H1 (cell line): ENCODE data around the gene FBXL14. TPM values are rescaled to one million over a fixed set of nuclear protein-coding genes. Genes with fewer than 3 reads are reported as not detected.

Experiments
- CTCF ChIA-PET: fragments of 300-600 bp; sonication (Branson Sonifier 250); formaldehyde crosslinking; loops from one replicate; lab custom pipeline; 2021; ENCODE audit not compliant: partially characterized antibody; lab: Charles Lee
- POLR2A ChIA-PET: fragments of 300-600 bp; sonication (Branson Sonifier 250); formaldehyde crosslinking; loops from one replicate; lab custom pipeline; 2021; ENCODE audit warnings: inconsistent platforms; ENCODE audit not compliant: partially characterized antibody; lab: Charles Lee
- DNase-seq, 2 experiments: peaks; one replicate each; pipeline versions ENCODE4 v3.0.0 to v3.0.0-alpha.2; 2010 to 2022; ENCODE audit warnings: low spot score in 2 of 2, low read depth in 1 of 2, mixed read lengths in 1 of 2
- FAIRE-seq: peaks from 2 replicates; lab custom pipeline; 2011; peaks lifted over from hg19 to GRCh38; lab: Jason Lieb, UNC
- H2AFZ ChIP-seq: 2 replicates; pipeline ENCODE4 v1.8.1; 2012; ENCODE audit warnings: low read length, inconsistent platforms
- H2AK5ac ChIP-seq: 2 replicates; pipeline ENCODE4 v1.6.1; 2013; ENCODE audit warnings: low read depth, low read length
- H2BK120ac ChIP-seq: replicated peaks from 2 replicates; pipeline ENCODE3; 2013; ENCODE audit warnings: low read depth, low read length, inconsistent platforms
- H2BK12ac ChIP-seq: 2 replicates; pipeline ENCODE4 v1.6.1; 2013; ENCODE audit warnings: low read depth, low read length
- H2BK15ac ChIP-seq: 2 replicates; pipeline ENCODE4 v1.6.1; 2013; ENCODE audit warnings: low read length
- H2BK20ac ChIP-seq: 2 replicates; pipeline ENCODE4 v1.6.1; 2013; ENCODE audit warnings: low read length
- H2BK5ac ChIP-seq: 2 replicates; pipeline ENCODE4 v1.6.1; 2013; ENCODE audit warnings: low read depth, low read length
- H3K14ac ChIP-seq: 2 replicates; pipeline ENCODE4 v1.6.1; 2013; ENCODE audit warnings: inconsistent platforms; ENCODE audit not compliant: insufficient read length
- H3K18ac ChIP-seq: 2 replicates; pipeline ENCODE4 v1.6.1; 2013; ENCODE audit warnings: low read length; ENCODE audit errors: extremely low read depth
- H3K23ac ChIP-seq: 2 replicates; pipeline ENCODE4 v1.6.1; 2013; ENCODE audit warnings: inconsistent platforms; ENCODE audit not compliant: insufficient read length
- H3K23me2 ChIP-seq: 2 replicates; pipeline ENCODE4 v1.6.1; 2013; ENCODE audit warnings: low read depth, low read length
- H3K27ac ChIP-seq: 2 replicates; pipeline ENCODE4 v1.6.1; 2011; ENCODE audit warnings: low read depth, low read length, inconsistent platforms
- H3K27me3 ChIP-seq, 4 experiments: replicated peaks in 1 of 4; 1 replicate in 1 of 4; 2 replicates in 3 of 4; pipeline versions ENCODE4 v1.6.1 to v1.8.1; 2011 to 2013; ENCODE audit warnings: low read length in 3 of 4, mild to moderate bottlenecking in 3 of 4, inconsistent platforms in 2 of 4, mixed read lengths in 2 of 4, moderate library complexity in 1 of 4; ENCODE audit not compliant: control insufficient read depth in 3 of 4, insufficient read depth in 3 of 4; ENCODE audit errors: extremely low read depth in 1 of 4
- H3K36me3 ChIP-seq, 4 experiments: 2 replicates each; pipeline versions ENCODE4 v1.6.1 to v1.8.1; 2011 to 2013; ENCODE audit warnings: mild to moderate bottlenecking in 4 of 4, low read length in 3 of 4, moderate library complexity in 2 of 4, control low read depth in 1 of 4, inconsistent platforms in 1 of 4; ENCODE audit not compliant: insufficient read depth in 4 of 4, control insufficient read depth in 2 of 4
- H3K4ac ChIP-seq: replicated peaks from 2 replicates; pipeline ENCODE3; 2013; ENCODE audit warnings: low read length, low read depth, mixed read lengths, inconsistent platforms; ENCODE audit not compliant: insufficient read length
- H3K4me1 ChIP-seq, 4 experiments: replicated peaks in 1 of 4; 1 replicate in 1 of 4; 2 replicates in 3 of 4; pipeline versions ENCODE4 v1.6.1 to v1.8.1; 2011 to 2013; ENCODE audit warnings: low read length in 3 of 4, inconsistent platforms in 2 of 4, mixed read lengths in 1 of 4; ENCODE audit not compliant: insufficient read depth in 4 of 4, control insufficient read depth in 3 of 4
- H3K4me2 ChIP-seq, 2 experiments: 2 replicates each; pipeline versions ENCODE4 v1.6.1 to v1.8.1; 2011 to 2013; ENCODE audit warnings: low read depth in 2 of 2, low read length in 2 of 2, control low read depth in 1 of 2, inconsistent platforms in 1 of 2, mild to moderate bottlenecking in 1 of 2; ENCODE audit not compliant: insufficient read depth in 1 of 2
- H3K4me3 ChIP-seq, 4 experiments: fragments of 200-600, 300-600 bp in 1 of 4; sonication (generic), shearing (Covaris generic), sonication (Bioruptor Twin) in 1 of 4; 2 replicates each; pipeline versions ENCODE4 v1.5.1 to v1.8.1; 2011 to 2016; ENCODE audit warnings: low read length in 4 of 4, low read depth in 3 of 4, control low read depth in 2 of 4, inconsistent platforms in 2 of 4, mild to moderate bottlenecking in 2 of 4, mixed read lengths in 1 of 4, moderate library complexity in 1 of 4; ENCODE audit not compliant: insufficient read depth in 2 of 4; ENCODE audit errors: extremely low read depth in 1 of 4
- H3K56ac ChIP-seq: replicated peaks from 2 replicates; pipeline ENCODE3; 2013; ENCODE audit warnings: low read depth, mild to moderate bottlenecking, mixed read lengths, low read length, inconsistent platforms; ENCODE audit not compliant: insufficient read length
- H3K79me1 ChIP-seq: 2 replicates; pipeline ENCODE4 v1.6.1; 2013; ENCODE audit warnings: low read depth, low read length, control low read depth
- H3K79me2 ChIP-seq, 2 experiments: 2 replicates each; pipeline versions ENCODE4 v1.6.1 to v1.8.1; 2012 to 2013; ENCODE audit warnings: low read length in 2 of 2, mild to moderate bottlenecking in 2 of 2, inconsistent platforms in 1 of 2; ENCODE audit not compliant: insufficient read depth in 2 of 2, control insufficient read depth in 1 of 2
- H3K9ac ChIP-seq, 4 experiments: replicated peaks in 1 of 4; 1 replicate in 1 of 4; 2 replicates in 3 of 4; pipeline versions ENCODE4 v1.6.1 to v1.8.1; 2011 to 2013; ENCODE audit warnings: low read depth in 3 of 4, low read length in 3 of 4, control low read depth in 2 of 4, mild to moderate bottlenecking in 2 of 4, moderate library complexity in 2 of 4, inconsistent platforms in 1 of 4; ENCODE audit errors: extremely low read depth in 1 of 4
- H3K9me3 ChIP-seq, 2 experiments: 2 replicates each; pipeline versions ENCODE4 v1.6.1 to v1.8.1; 2012 to 2013; ENCODE audit warnings: mild to moderate bottlenecking in 2 of 2, moderate library complexity in 2 of 2, control low read depth in 1 of 2, inconsistent platforms in 1 of 2, low read depth in 1 of 2, low read length in 1 of 2, mixed read lengths in 1 of 2; ENCODE audit not compliant: insufficient read depth in 2 of 2
- H4K20me1 ChIP-seq, 2 experiments: replicated peaks in 1 of 2; 2 replicates each; pipeline versions ENCODE3 to v1.8.1; 2011 to 2013; ENCODE audit warnings: inconsistent platforms in 2 of 2, low read length in 2 of 2, mild to moderate bottlenecking in 1 of 2; ENCODE audit not compliant: insufficient read depth in 2 of 2, control insufficient read depth in 1 of 2
- H4K5ac ChIP-seq: 2 replicates; pipeline ENCODE4 v1.6.1; 2013; ENCODE audit warnings: low read length, low read depth, mixed read lengths, inconsistent platforms; ENCODE audit not compliant: insufficient read length
- H4K8ac ChIP-seq: 2 replicates; pipeline ENCODE4 v1.8.0; 2013; ENCODE audit warnings: mild to moderate bottlenecking, moderate library complexity, low read length, inconsistent platforms; ENCODE audit not compliant: insufficient read depth; ENCODE audit errors: extremely low read depth
- H4K91ac ChIP-seq: replicated peaks from 2 replicates; pipeline ENCODE3; 2013; ENCODE audit warnings: low read length, mixed read lengths, inconsistent platforms; ENCODE audit not compliant: insufficient read length
- ATF2 ChIP-seq: IDR thresholded peaks from 2 replicates; pipeline ENCODE4 v1.6.1; 2012; ENCODE audit warnings: low read length, inconsistent platforms
- BRCA1 ChIP-seq: IDR thresholded peaks from 2 replicates; pipeline ENCODE4 v1.6.1; 2012; ENCODE audit warnings: low read depth, low read length, improper control_type of control experiment
- CEBPB ChIP-seq: IDR thresholded peaks from 2 replicates; pipeline ENCODE4 v1.6.1; 2012; ENCODE audit warnings: low read depth, low read length
- KDM1A ChIP-seq: fragments of 200-600, 300-600 bp; sonication (generic); IDR thresholded peaks from 2 replicates; pipeline ENCODE4 v1.7.1; 2016; ENCODE audit warnings: mild to moderate bottlenecking, low read length, borderline replicate concordance
- PHF8 ChIP-seq: fragments of 200-600 bp; sonication (generic); conservative IDR thresholded peaks from 2 replicates; pipeline ENCODE4 v1.7.1; 2012; ENCODE audit warnings: low read depth, mild to moderate bottlenecking, inconsistent platforms, low read length, moderate library complexity
- SIX5 ChIP-seq: IDR thresholded peaks from 2 replicates; pipeline ENCODE4 v1.6.1; 2011; ENCODE audit warnings: mild to moderate bottlenecking, low read depth, low read length
- SUZ12 ChIP-seq: fragments of 200-600 bp; sonication (generic); IDR thresholded peaks from 2 replicates; pipeline ENCODE4 v1.6.1; 2012; ENCODE audit warnings: mild to moderate bottlenecking, inconsistent platforms, low read length, moderate library complexity, mixed read lengths
- YY1 ChIP-seq: IDR thresholded peaks from 2 replicates; pipeline ENCODE4 v1.6.1; 2011; ENCODE audit warnings: low read depth, mild to moderate bottlenecking, low read length
- ZNF274 ChIP-seq: IDR thresholded peaks from 2 replicates; pipeline ENCODE4 v1.7.0; 2012; ENCODE audit warnings: low read length, borderline replicate concordance; ENCODE audit errors: extremely low read depth
- WGBS, 2 experiments: shearing (Covaris generic) in 1 of 2; methylation state at CpG; one replicate each; pipeline versions ENCODE4 v1.1.6 to v1.1.7; 2013 to 2015; ENCODE audit warnings: low lambda C conversion rate in 2 of 2, mixed read lengths in 2 of 2, inconsistent platforms in 1 of 2, low coverage in 1 of 2, missing lambda C conversion rate in 1 of 2; ENCODE audit not compliant: insufficient replicate concordance in 2 of 2, insufficient coverage in 1 of 2, insufficient read length in 1 of 2; ENCODE audit errors: extremely low coverage in 1 of 2, missing lambda C conversion rate in 1 of 2; 5-methylcytosine and 5-hydroxymethylcytosine counted together
- polyA plus RNA-seq, 7 experiments: library from polyadenylated mRNA; depleted of rRNA in 3 of 7; stranded (reverse) in 5 of 7; unstranded in 2 of 7; fragments of >200 nt in 5 of 7; fragments of 200-250 nt in 2 of 7; gene quantifications; 1 replicate in 5 of 7; 2 replicates in 1 of 7; 4 replicates in 1 of 7; pipeline versions ENCODE4 v1.2.1 to v1.2.3, GENCODE V29; 2011 to 2013; ENCODE audit warnings: missing spikeins in 2 of 7, mixed read lengths in 2 of 7
- total RNA-seq: library from RNA; stranded (reverse); fragmentation: NEBNext Ultra II Directional; extraction: Animal tissue kit (Norgen Biotek cat#: 25700); gene quantifications from 2 replicates; pipeline ENCODE4 v1.2.1, GENCODE V29; 2021

The FBXL14 gene
- total and polyA plus RNA-seq, 2 of the 8 experiments (the other 6 are each of a cell fraction or from before 2014, with no cell fraction given) = 5.5 to 9.6 TPM

- Histone ChIP-seq H3K18ac (no peak overlapping the region), H3K4ac (no peak overlapping the region), H3K14ac (no peak overlapping the region), H3K56ac (no peak overlapping the region), H2BK20ac (no peak overlapping the region), H3K4me1 (no peaks in the 10 kb centered on the region), H4K5ac (no peak overlapping the region), H2BK15ac (no peak overlapping the region), H3K4me2 (no peak overlapping the region), H3K23me2 (no peaks in the 10 kb centered on the region), H2BK120ac (no peak overlapping the region), H2BK12ac (no peak overlapping the region), H3K9me3 (peaks cover 0 to 2% of the 10 kb centered on the region in 2 experiments; a peak in 1 of 4 replicates), H3K79me2 (no peaks in the 10 kb centered on the region), H4K8ac (no peak overlapping the region), H2AK5ac (no peak overlapping the region), H3K27ac (no peak overlapping the region), H4K91ac (no peak overlapping the region), H3K23ac (no peak overlapping the region), H3K36me3 (no peaks in the 10 kb centered on the region), H3K9ac (no peak overlapping the region), H2AFZ (no peak overlapping the region), H3K27me3 (peaks cover 0 to 6% (median 2%) of the 10 kb centered on the region in 4 experiments; a peak in 3 of 7 replicates), H3K4me3 (no peak overlapping the region), H2BK5ac (no peak overlapping the region), H3K79me1 (no peaks in the 10 kb centered on the region), H4K20me1 (no peaks in the 10 kb centered on the region)
- ChIA-PET POLR2A (no interaction called here), CTCF (interaction anchor here (0.9 to 1.5 kb wide), 3 partner anchors 8 to 34 kb away, joined by 3 to 5 read pairs (median 4); no protein-coding TSS in a partner anchor)
- no peak for TF ChIP-seq ZNF274
- no peak for TF ChIP-seq BRCA1
- TF ChIP-seq KDM1A = no peak
- TF ChIP-seq ATF2 = no peak
- no peak for TF ChIP-seq CEBPB
- no peak for TF ChIP-seq SUZ12
- TF ChIP-seq YY1 = no peak
- no peak for TF ChIP-seq SIX5
- no peak for TF ChIP-seq PHF8
- DNase-seq (no peak), FAIRE-seq (no peak)
- 90% methylated on average over 6 of the region's 6 CpGs; no CpG with 5 or more reads in 1 of the 2 experiments for WGBS, 2 experiments
These were observed 53.7 kb downstream of the FBXL14 start for GRCh38 chr12:1540690-1541089.
